Measurements from ENCODE around the gene RAB12.

Gene RAB12

GRCh38 chr18:8601277-8602032 is 7.8 kb upstream of the RAB12 start:
- Histone ChIP-seq H3K27ac (ENCODE audit: low read depth, low read length) (no peak overlapping the region), H3K4me1 (ENCODE audit: control insufficient read depth, insufficient read depth, low read length) (no peaks in the 10 kb centered on the region; the same call in 1 of the 2 replicates), H3K4me3 (ENCODE audit: low read depth, low read length) (no peak overlapping the region)

DNA sequence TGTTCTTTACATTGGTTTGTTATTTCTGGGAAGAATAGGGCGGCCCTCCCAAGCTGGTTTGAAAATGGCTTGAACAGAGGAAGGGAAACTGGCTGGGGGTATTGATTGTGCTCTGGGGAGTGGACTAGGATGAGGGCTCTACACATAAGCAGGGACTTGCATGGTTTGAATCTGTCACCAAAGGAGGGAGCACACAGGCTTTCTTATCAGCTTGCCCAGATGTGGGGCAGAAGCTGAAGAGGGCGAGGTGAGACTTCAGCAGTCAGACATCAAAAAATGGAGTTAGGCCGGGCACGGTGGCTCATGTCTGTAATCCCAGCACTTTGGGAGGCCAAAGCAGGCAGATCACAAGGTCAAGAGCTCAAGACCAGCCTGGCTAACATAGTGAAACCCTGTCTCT is 7.2 kb upstream of the RAB12 start:
- H3K9ac ChIP-seq (ENCODE audit: low read length) = no peak overlapping the region
- H3K9me3 ChIP-seq (ENCODE audit: control insufficient read depth, insufficient read depth, low read depth, low read length) = no peaks in the 10 kb centered on the region
- no peak overlapping the region for H3K27ac ChIP-seq (ENCODE audit: low read depth, low read length)
- no peaks in the 10 kb centered on the region for H3K36me3 ChIP-seq (ENCODE audit: control insufficient read depth, insufficient read depth, low read length)
- no peaks in the 10 kb centered on the region for H3K27me3 ChIP-seq (ENCODE audit: control insufficient read depth, insufficient read depth, low read length)
- H3K4me1 ChIP-seq (ENCODE audit: control insufficient read depth, insufficient read depth, low read length) = no peaks in the 10 kb centered on the region; the same call in 1 of the 2 replicates
- no peak overlapping the region for H3K4me3 ChIP-seq (ENCODE audit: low read depth, low read length)

More at GRCh38 chr18:8601277-8602032, 7.8 kb upstream of the RAB12 start:
- H3K9me3 ChIP-seq (ENCODE audit: control insufficient read depth, insufficient read depth, low read depth, low read length) = no peaks in the 10 kb centered on the region
- no peaks in the 10 kb centered on the region for H3K27me3 ChIP-seq (ENCODE audit: control insufficient read depth, insufficient read depth, low read length)
- H3K9ac ChIP-seq (ENCODE audit: low read length) = no peak overlapping the region
- H3K36me3 ChIP-seq (ENCODE audit: control insufficient read depth, insufficient read depth, low read length) = no peaks in the 10 kb centered on the region

GRCh38 chr18:8602557-8602956 is 6.7 kb upstream of the RAB12 start:
- Histone ChIP-seq H3K27me3 (ENCODE audit: control insufficient read depth, insufficient read depth, low read length) (no peaks in the 10 kb centered on the region), H3K9ac (ENCODE audit: low read length) (no peak overlapping the region), H3K9me3 (ENCODE audit: control insufficient read depth, insufficient read depth, low read depth, low read length) (no peaks in the 10 kb centered on the region), H3K4me1 (ENCODE audit: control insufficient read depth, insufficient read depth, low read length) (peaks cover 4% of the 10 kb centered on the region; the same call in 1 of the 2 replicates), H3K36me3 (ENCODE audit: control insufficient read depth, insufficient read depth, low read length) (no peaks in the 10 kb centered on the region), H3K4me3 (ENCODE audit: low read depth, low read length) (no peak overlapping the region), H3K27ac (ENCODE audit: low read depth, low read length) (no peak overlapping the region)

GRCh38 chr18:8603663-8604520 is 5.3 kb upstream of the RAB12 start:
- Histone ChIP-seq H3K27ac (ENCODE audit: low read depth, low read length) (no peak overlapping the region), H3K27me3 (ENCODE audit: control insufficient read depth, insufficient read depth, low read length) (no peaks in the 10 kb centered on the region), H3K4me3 (ENCODE audit: low read depth, low read length) (no peak overlapping the region), H3K36me3 (ENCODE audit: control insufficient read depth, insufficient read depth, low read length) (no peaks in the 10 kb centered on the region), H3K9ac (ENCODE audit: low read length) (no peak overlapping the region), H3K4me1 (ENCODE audit: control insufficient read depth, insufficient read depth, low read length) (peaks cover 11% of the 10 kb centered on the region), H3K9me3 (ENCODE audit: control insufficient read depth, insufficient read depth, low read depth, low read length) (no peaks in the 10 kb centered on the region)

DNA sequence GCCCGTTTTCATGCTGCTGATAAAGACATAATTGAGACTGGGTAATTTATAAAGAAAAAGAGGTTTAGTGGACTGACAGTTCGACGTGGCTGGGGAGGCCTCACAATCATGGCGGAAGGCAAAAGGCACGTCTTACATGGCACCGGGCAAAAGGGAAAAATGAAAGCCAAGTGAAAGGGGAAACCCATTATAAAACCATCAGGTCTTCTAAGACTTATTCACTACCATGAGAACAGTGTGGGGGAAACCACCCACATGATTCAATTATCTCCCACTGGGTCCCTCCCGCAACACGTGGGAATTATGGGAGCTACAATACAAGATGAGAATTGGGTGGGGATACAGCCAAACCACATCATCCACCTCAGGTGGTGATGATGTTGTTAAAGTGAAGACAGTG is 3.3 kb upstream of the RAB12 start:
- Histone ChIP-seq H3K9me3 (ENCODE audit: control insufficient read depth, insufficient read depth, low read depth, low read length) (no peaks in the 10 kb centered on the region), H3K27me3 (ENCODE audit: control insufficient read depth, insufficient read depth, low read length) (no peaks in the 10 kb centered on the region), H3K27ac (ENCODE audit: low read depth, low read length) (no peak overlapping the region), H3K9ac (ENCODE audit: low read length) (no peak overlapping the region), H3K4me1 (ENCODE audit: control insufficient read depth, insufficient read depth, low read length) (peaks cover 14% of the 10 kb centered on the region), H3K36me3 (ENCODE audit: control insufficient read depth, insufficient read depth, low read length) (no peaks in the 10 kb centered on the region), H3K4me3 (ENCODE audit: low read depth, low read length) (no peak overlapping the region)

- peaks cover 10% of the 10 kb centered on the region for H3K36me3 ChIP-seq (ENCODE audit: control insufficient read depth, insufficient read depth, low read length)
- H3K9me3 ChIP-seq (ENCODE audit: control insufficient read depth, insufficient read depth, low read depth, low read length) = no peaks in the 10 kb centered on the region
- H3K4me3 ChIP-seq (ENCODE audit: low read depth, low read length) = peak overlapping the region; percentile 69
- peak overlapping the region; percentile 34 for H3K9ac ChIP-seq (ENCODE audit: low read length)
- peak overlapping the region; percentile 52; the same call in 1 of the 2 replicates for H3K27ac ChIP-seq (ENCODE audit: low read depth, low read length)
- H3K27me3 ChIP-seq (ENCODE audit: control insufficient read depth, insufficient read depth, low read length) = no peaks in the 10 kb centered on the region
- peaks cover 29% of the 10 kb centered on the region for H3K4me1 ChIP-seq (ENCODE audit: control insufficient read depth, insufficient read depth, low read length)
These were observed 1.2 kb upstream of the RAB12 start for GRCh38 chr18:8607776-8608742.

- peak overlapping the region; percentile 92 for H3K9ac ChIP-seq (ENCODE audit: low read length)
These were observed 622 bp downstream of the RAB12 start for GRCh38 chr18:8609659-8610458.

GRCh38 chr18:8610459-8610851 is 1.2 kb downstream of the RAB12 start:
- H3K4me3 ChIP-seq (ENCODE audit: low read depth, low read length) = peak overlapping the region; percentile 85
- peaks cover 11% of the 10 kb centered on the region for H3K36me3 ChIP-seq (ENCODE audit: control insufficient read depth, insufficient read depth, low read length)
- no peaks in the 10 kb centered on the region for H3K27me3 ChIP-seq (ENCODE audit: control insufficient read depth, insufficient read depth, low read length)
- H3K9ac ChIP-seq (ENCODE audit: low read length) = peak overlapping the region; percentile 92
- H3K27ac ChIP-seq (ENCODE audit: low read depth, low read length) = peak overlapping the region; percentile 84; the same call in 1 of the 2 replicates
- no peaks in the 10 kb centered on the region for H3K9me3 ChIP-seq (ENCODE audit: control insufficient read depth, insufficient read depth, low read depth, low read length)
- peaks cover 48% of the 10 kb centered on the region for H3K4me1 ChIP-seq (ENCODE audit: control insufficient read depth, insufficient read depth, low read length)

More at GRCh38 chr18:8609659-8610458, 622 bp downstream of the RAB12 start:
- Histone ChIP-seq H3K27me3 (ENCODE audit: control insufficient read depth, insufficient read depth, low read length) (no peaks in the 10 kb centered on the region), H3K9me3 (ENCODE audit: control insufficient read depth, insufficient read depth, low read depth, low read length) (no peaks in the 10 kb centered on the region), H3K27ac (ENCODE audit: low read depth, low read length) (peak overlapping the region; percentile 84; the same call in 1 of the 2 replicates), H3K36me3 (ENCODE audit: control insufficient read depth, insufficient read depth, low read length) (peaks cover 10% of the 10 kb centered on the region), H3K4me3 (ENCODE audit: low read depth, low read length) (peak overlapping the region; percentile 85), H3K4me1 (ENCODE audit: control insufficient read depth, insufficient read depth, low read length) (peaks cover 42% of the 10 kb centered on the region)

- peaks cover 17% of the 10 kb centered on the region for H3K36me3 ChIP-seq (ENCODE audit: control insufficient read depth, insufficient read depth, low read length)
- H3K9me3 ChIP-seq (ENCODE audit: control insufficient read depth, insufficient read depth, low read depth, low read length) = no peaks in the 10 kb centered on the region
- peak overlapping the region; percentile 85 for H3K4me3 ChIP-seq (ENCODE audit: low read depth, low read length)
- no peak overlapping the region for H3K27ac ChIP-seq (ENCODE audit: low read depth, low read length)
- peak overlapping the region; percentile 46 for H3K9ac ChIP-seq (ENCODE audit: low read length)
- H3K27me3 ChIP-seq (ENCODE audit: control insufficient read depth, insufficient read depth, low read length) = no peaks in the 10 kb centered on the region
- peaks cover 59% of the 10 kb centered on the region for H3K4me1 ChIP-seq (ENCODE audit: control insufficient read depth, insufficient read depth, low read length)
These were observed 2.8 kb downstream of the RAB12 start for GRCh38 chr18:8611916-8612576.
